Umbilical cord (tissue), 2 donors: ENCODE results near the gene WDR31. TPM values are rescaled to one million over a fixed set of nuclear protein-coding genes. Genes with fewer than 3 reads are reported as not detected.

Source experiments
- DNase-seq: peaks from one replicate; pipeline ENCODE4 v3.0.0-alpha.2; 2015; ENCODE audit warnings: low spot score
- total RNA-seq: library from RNA; depleted of rRNA; stranded (reverse); fragments of >200 nt; gene quantifications from one replicate; pipeline ENCODE4 v1.2.3, GENCODE V29; 2014; ENCODE audit warnings: low replicate concordance; ENCODE audit not compliant: insufficient read depth

Gene WDR31
- total RNA-seq, 1 donor from 2014 or later = 3.1 TPM

GRCh38 chr9:113341712-113342410 is 1.8 kb upstream of the WDR31 start:
- peak; percentile 42 for DNase-seq

- DNase-seq = no peak
These were observed 2.4 kb downstream of the WDR31 start for GRCh38 chr9:113337714-113338113.

- DNase-seq = no peak
These were observed 8.3 kb downstream of the WDR31 start for GRCh38 chr9:113331780-113332179.

GRCh38 chr9:113328045-113328782 is 11.9 kb downstream of the WDR31 start:
- DNase-seq = no peak

GRCh38 chr9:113326230-113326629 is 13.8 kb downstream of the WDR31 start:
- DNase-seq = no peak

- DNase-seq = no peak
These were observed 17.4 kb downstream of the WDR31 start for GRCh38 chr9:113322671-113323070.

- no peak for DNase-seq
These were observed 20.0 kb downstream of the WDR31 start for GRCh38 chr9:113320051-113320450.

GRCh38 chr9:113319054-113319453 is 21.0 kb downstream of the WDR31 start:
- no peak for DNase-seq

GRCh38 chr9:113317777-113318176 is 22.3 kb downstream of the WDR31 start:
- DNase-seq = peak; percentile 28

GRCh38 chr9:113316030-113316429 is 24.0 kb downstream of the WDR31 start:
- no peak for DNase-seq

GRCh38 chr9:113315231-113315630 is 24.8 kb downstream of the WDR31 start:
- DNase-seq = no peak

GRCh38 chr9:113313261-113313660 is 26.8 kb downstream of the WDR31 start:
- DNase-seq = no peak

- no peak for DNase-seq
These were observed 28.1 kb downstream of the WDR31 start for GRCh38 chr9:113311961-113312360.

- DNase-seq = no peak
These were observed 29.5 kb downstream of the WDR31 start for GRCh38 chr9:113310538-113310937.

- DNase-seq = peak; percentile 61
These were observed 30.8 kb downstream of the WDR31 start for GRCh38 chr9:113309204-113309813.

GRCh38 chr9:113307396-113307975 is 32.6 kb downstream of the WDR31 start:
- DNase-seq = no peak

- no peak for DNase-seq
These were observed 33.5 kb downstream of the WDR31 start for GRCh38 chr9:113306566-113306965.

GRCh38 chr9:113302792-113303418 is 37.2 kb downstream of the WDR31 start, which contains the start of gene RNF183:
RNF183 (minus strand) TSS chr9:113303376; CDS start chr9:113298184, 5,192 bp downstream.
- no peak for DNase-seq

GRCh38 chr9:113301548-113301947 is 38.5 kb downstream of the WDR31 start:
- no peak for DNase-seq

- peak; percentile 66 for DNase-seq
These were observed 40.2 kb downstream of the WDR31 start for GRCh38 chr9:113299800-113300292.

- no peak for DNase-seq
These were observed 40.9 kb downstream of the WDR31 start for GRCh38 chr9:113298924-113299770.
